ENCODE data around the gene KRT72. TPM values are rescaled to one million over a fixed set of nuclear protein-coding genes. Genes with fewer than 3 reads are reported as not detected.

KRT72 gene
- total and polyA plus RNA-seq, 2 experiments from 2014 or later: not detected

- no peak overlapping the region for H3K4me2 ChIP-seq (ENCODE audit: unreplicated experiment)
- H3F3A ChIP-seq (ENCODE audit: insufficient read depth): no peaks in the 10 kb centered on the region
- H3K36me3 ChIP-seq (ENCODE audit: low read depth): no peaks in the 10 kb centered on the region
- no peak overlapping the region for H3K27ac ChIP-seq
- H3K79me2 ChIP-seq (ENCODE audit: insufficient read depth): no peaks in the 10 kb centered on the region
- peak; percentile 36 for DNase-seq
- TF ChIP-seq EZH2 (IDR thresholded peaks at IDR 0.05; ENCODE audit: insufficient read depth, poor library complexity, severe bottlenecking): no peak
- no peak for TF ChIP-seq EZH2phosphoT487 (IDR thresholded peaks at IDR 0.05; ENCODE audit: insufficient read depth, low read depth)
- H3K27me3 ChIP-seq (replicated peaks; ENCODE audit: insufficient read depth): peaks cover 47% of the 10 kb centered on the region
- no peaks in the 10 kb centered on the region for H3K9me3 ChIP-seq (ENCODE audit: low read depth)
- H3K4me3 ChIP-seq: no peak overlapping the region
- 22% methylated on average over 5 of the region's 5 CpGs for WGBS, 2 experiments (ENCODE audit: low coverage in 1 of 2, low lambda C conversion rate in 2 of 2, missing lambda C conversion rate in 2 of 2)
- no peak overlapping the region for H2AFZ ChIP-seq
- no peaks in the 10 kb centered on the region for H3K9me2 ChIP-seq (ENCODE audit: insufficient read depth)
- in situ Hi-C loops (cut with MboI): no loop called here
- H4K20me1 ChIP-seq (ENCODE audit: insufficient read depth): no peaks in the 10 kb centered on the region
- no peaks in the 10 kb centered on the region for H3K4me1 ChIP-seq (ENCODE audit: insufficient read depth)
- no peak overlapping the region for H3K9ac ChIP-seq
Measured at GRCh38 chr12:52636592-52637258, 35.5 kb upstream of the KRT72 start.

GRCh38 chr12:52636189-52636588 is 34.9 kb upstream of the KRT72 start:
- Histone ChIP-seq H3K4me2 (ENCODE audit: unreplicated experiment) (no peak overlapping the region), H3K4me3 (no peak overlapping the region), H3K36me3 (ENCODE audit: low read depth) (no peaks in the 10 kb centered on the region), H2AFZ (no peak overlapping the region), H3K4me1 (ENCODE audit: insufficient read depth) (no peaks in the 10 kb centered on the region), H3F3A (ENCODE audit: insufficient read depth) (no peaks in the 10 kb centered on the region), H3K9me3 (ENCODE audit: low read depth) (no peaks in the 10 kb centered on the region), H3K79me2 (ENCODE audit: insufficient read depth) (no peaks in the 10 kb centered on the region), H3K9ac (no peak overlapping the region), H3K9me2 (ENCODE audit: insufficient read depth) (no peaks in the 10 kb centered on the region), H3K27me3 (replicated peaks; ENCODE audit: insufficient read depth) (peaks cover 42% of the 10 kb centered on the region), H3K27ac (no peak overlapping the region), H4K20me1 (ENCODE audit: insufficient read depth) (no peaks in the 10 kb centered on the region)
- in situ Hi-C loops (cut with MboI): no loop called here
- TF ChIP-seq EZH2phosphoT487 (IDR thresholded peaks at IDR 0.05; ENCODE audit: insufficient read depth, low read depth): no peak
- TF ChIP-seq EZH2 (IDR thresholded peaks at IDR 0.05; ENCODE audit: insufficient read depth, poor library complexity, severe bottlenecking): no peak
- no peak for DNase-seq
- 45 to 47% methylated on average over 6 of the region's 6 CpGs for WGBS, 2 experiments (ENCODE audit: low coverage in 1 of 2, low lambda C conversion rate in 2 of 2, missing lambda C conversion rate in 2 of 2)

DNA sequence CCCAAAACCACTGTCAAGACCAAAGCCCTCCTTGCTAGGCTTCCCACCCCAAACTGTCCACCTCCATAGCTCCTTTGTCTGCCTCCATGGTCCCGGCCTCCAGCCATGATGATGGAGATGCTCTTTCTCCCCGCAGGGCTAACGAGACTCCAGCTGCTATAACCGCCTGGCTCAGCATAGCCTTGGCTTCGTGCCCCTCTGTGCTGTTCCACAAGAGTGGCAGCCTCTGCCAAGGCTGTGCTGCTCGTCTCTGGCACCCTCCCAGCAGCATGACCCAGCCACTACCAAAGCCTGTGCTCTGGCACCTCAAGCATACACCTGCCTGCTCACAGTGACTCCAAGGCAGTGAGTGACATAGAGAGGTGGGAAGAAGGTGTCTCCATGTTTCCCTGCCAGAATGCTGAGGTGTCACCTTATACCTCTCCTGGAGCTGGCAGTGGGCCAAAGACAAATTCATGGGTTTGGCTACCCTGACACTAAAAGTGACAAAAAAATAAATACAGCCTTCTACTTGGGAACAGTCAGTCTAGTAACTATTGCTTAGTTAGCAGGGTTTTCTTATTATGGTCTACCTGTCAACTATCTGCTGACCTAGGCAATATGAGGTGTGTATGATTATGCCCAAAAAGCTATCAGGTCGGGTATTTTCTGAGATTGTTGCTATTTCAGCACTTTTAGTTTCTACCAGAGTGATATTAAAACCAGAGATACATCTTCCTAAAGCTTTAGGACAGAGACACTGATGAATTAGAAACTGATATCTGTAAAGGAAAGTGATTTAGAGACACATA is 33.2 kb upstream of the KRT72 start:
- 17 to 18% methylated on average over 7 of the region's 7 CpGs for WGBS, 2 experiments (ENCODE audit: low coverage in 1 of 2, low lambda C conversion rate in 2 of 2, missing lambda C conversion rate in 2 of 2)
- Histone ChIP-seq H3K4me2 (ENCODE audit: unreplicated experiment) (no peak overlapping the region), H4K20me1 (ENCODE audit: insufficient read depth) (no peaks in the 10 kb centered on the region), H3K9ac (no peak overlapping the region), H3K9me3 (ENCODE audit: low read depth) (no peaks in the 10 kb centered on the region), H3K9me2 (ENCODE audit: insufficient read depth) (no peaks in the 10 kb centered on the region), H3F3A (ENCODE audit: insufficient read depth) (no peaks in the 10 kb centered on the region), H2AFZ (no peak overlapping the region), H3K27ac (no peak overlapping the region), H3K79me2 (ENCODE audit: insufficient read depth) (no peaks in the 10 kb centered on the region), H3K4me3 (no peak overlapping the region), H3K36me3 (ENCODE audit: low read depth) (no peaks in the 10 kb centered on the region), H3K4me1 (ENCODE audit: insufficient read depth) (no peaks in the 10 kb centered on the region), H3K27me3 (replicated peaks; ENCODE audit: insufficient read depth) (peaks cover 44% of the 10 kb centered on the region)
- no peak for TF ChIP-seq EZH2phosphoT487 (IDR thresholded peaks at IDR 0.05; ENCODE audit: insufficient read depth, low read depth)
- TF ChIP-seq EZH2 (IDR thresholded peaks at IDR 0.05; ENCODE audit: insufficient read depth, poor library complexity, severe bottlenecking): no peak
- in situ Hi-C loops (cut with MboI): no loop called here
- DNase-seq: no peak

GRCh38 chr12:52633383-52633782 is 32.1 kb upstream of the KRT72 start:
- Histone ChIP-seq H3K36me3 (ENCODE audit: low read depth) (no peaks in the 10 kb centered on the region), H3F3A (ENCODE audit: insufficient read depth) (no peaks in the 10 kb centered on the region), H4K20me1 (ENCODE audit: insufficient read depth) (no peaks in the 10 kb centered on the region), H2AFZ (no peak overlapping the region), H3K9ac (no peak overlapping the region), H3K27me3 (replicated peaks; ENCODE audit: insufficient read depth) (peaks cover 37% of the 10 kb centered on the region), H3K4me3 (no peak overlapping the region), H3K9me2 (ENCODE audit: insufficient read depth) (no peaks in the 10 kb centered on the region), H3K79me2 (ENCODE audit: insufficient read depth) (no peaks in the 10 kb centered on the region), H3K27ac (no peak overlapping the region), H3K4me1 (ENCODE audit: insufficient read depth) (no peaks in the 10 kb centered on the region), H3K4me2 (ENCODE audit: unreplicated experiment) (no peak overlapping the region), H3K9me3 (ENCODE audit: low read depth) (no peaks in the 10 kb centered on the region)
- no peak for DNase-seq
- in situ Hi-C loops (cut with MboI): no loop called here
- WGBS, 2 experiments (ENCODE audit: low coverage in 1 of 2, low lambda C conversion rate in 2 of 2, missing lambda C conversion rate in 2 of 2): 52 to 57% methylated on average over 4 of the region's 4 CpGs
- TF ChIP-seq EZH2phosphoT487 (IDR thresholded peaks at IDR 0.05; ENCODE audit: insufficient read depth, low read depth): no peak
